K562 (cell line): Measurements from ENCODE around the gene COPA. TPM values are rescaled to one million over a fixed set of nuclear protein-coding genes. Genes with fewer than 3 reads are reported as not detected.

ENCODE experiments used
- BCOR ChIP-seq: fragments of 450-650 bp; IDR thresholded peaks from 2 replicates; pipeline ENCODE4 v1.6.1; 2016
- DDX20 ChIP-seq: fragments of 450-650 bp; IDR thresholded peaks from 2 replicates; pipeline ENCODE4 v1.6.1; 2016; ENCODE audit warnings: missing genetic modification characterization, low read depth, mild to moderate bottlenecking, missing compliant biosample characterization, moderate library complexity
- ELF1 ChIP-seq: fragments of 200-800 bp; sonication (Bioruptor generic); IDR thresholded peaks from 2 replicates; pipeline ENCODE4 v1.6.1; 2016; ENCODE audit warnings: missing genetic modification characterization, missing compliant biosample characterization
- ETV1 ChIP-seq: fragments of 450-650 bp; conservative IDR thresholded peaks from 2 replicates; pipeline ENCODE4 v1.6.1; 2016; ENCODE audit warnings: missing genetic modification characterization, control low read depth, low read depth, missing compliant biosample characterization
- FOSL1 ChIP-seq: fragments of 200-800 bp; sonication (Bioruptor generic); conservative IDR thresholded peaks from 2 replicates; pipeline ENCODE4 v1.6.1; 2016; ENCODE audit warnings: missing genetic modification characterization, missing compliant biosample characterization
- FUS ChIP-seq: fragments of 200-400 bp; formaldehyde crosslinking; optimal IDR thresholded peaks from 2 replicates; pipeline ENCODE3; 2017; ENCODE audit warnings: low read depth, low read length
- JUN ChIP-seq, 2 experiments: sonication (generic) in 1 of 2; formaldehyde crosslinking in 1 of 2; IDR thresholded peaks; 2 replicates each; pipeline versions ENCODE4 v1.6.1 to v1.8.0; 2012 to 2022; ENCODE audit warnings: borderline replicate concordance in 2 of 2, mild to moderate bottlenecking in 2 of 2, improper control_type of control experiment in 1 of 2, low read depth in 1 of 2, low read length in 1 of 2, missing genetic modification reagents in 1 of 2
- JUND ChIP-seq, 2 experiments: IDR thresholded peaks; 2 replicates in 1 of 2; 3 replicates in 1 of 2; pipeline ENCODE4 v1.6.1; 2011; ENCODE audit warnings: borderline replicate concordance in 2 of 2, low read depth in 2 of 2, low read length in 2 of 2, improper control_type of control experiment in 1 of 2, missing biosample characterization in 1 of 2, missing genetic modification characterization in 1 of 2, missing genetic modification reagents in 1 of 2
- NCOA1 ChIP-seq: fragments of 450-650 bp; IDR thresholded peaks from 2 replicates; pipeline ENCODE4 v1.6.1; 2016; ENCODE audit warnings: low read depth
- NFE2L1 ChIP-seq: fragments of 450-650 bp; IDR thresholded peaks from 2 replicates; pipeline ENCODE4 v1.6.1; 2016; ENCODE audit warnings: missing genetic modification characterization, low read depth, mild to moderate bottlenecking, missing compliant biosample characterization, moderate library complexity, borderline replicate concordance
- PPARD ChIP-seq: fragments of 250-450 bp; sonication (Bioruptor Pico); IDR thresholded peaks from 2 replicates; pipeline ENCODE4 v1.8.0; 2022; ENCODE audit warnings: inconsistent platforms, mild to moderate bottlenecking, moderate library complexity
- PRPF4 ChIP-seq: fragments of 200-400 bp; formaldehyde crosslinking; IDR thresholded peaks from one replicate; pipeline ENCODE4 v1.6.1; 2017; ENCODE audit warnings: low read length, low read depth, mild to moderate bottlenecking; ENCODE audit not compliant: insufficient read depth, poor library complexity, severe bottlenecking
- RNF2 ChIP-seq: sonication (generic); IDR thresholded peaks from 2 replicates; pipeline ENCODE4 v1.6.1; 2016
- SMARCA4 ChIP-seq: fragments of 450-650 bp; IDR thresholded peaks from 2 replicates; pipeline ENCODE4 v1.6.1; 2016
- SOX6 ChIP-seq: fragments of 450-650 bp; IDR thresholded peaks from 2 replicates; pipeline ENCODE4 v1.6.1; 2014; ENCODE audit warnings: mild to moderate bottlenecking
- STAG1 ChIP-seq: sonication (generic); formaldehyde crosslinking; IDR thresholded peaks from 2 replicates; pipeline ENCODE4 v1.5.0; 2020; ENCODE audit warnings: missing genetic modification reagents, borderline replicate concordance
- ZFP36 ChIP-seq: fragments of 150-350 bp; IDR thresholded peaks from 2 replicates; pipeline ENCODE4 v1.6.1; 2018; ENCODE audit warnings: low read length, low read depth; ENCODE audit not compliant: partially characterized antibody
- ZNF146 ChIP-seq: IDR thresholded peaks from one replicate; pipeline ENCODE4 v1.6.1; 2018; ENCODE audit warnings: missing compliant biosample characterization; ENCODE audit not compliant: unreplicated experiment
- polyA plus RNA-seq, 8 experiments: library from polyadenylated mRNA; depleted of rRNA in 4 of 8; stranded (reverse) in 5 of 8; unstranded in 3 of 8; fragments of >200 nt; fragmentation: Nextera tagmentation in 2 of 8; fragmentation: Illumina TruSeq in 1 of 8; extraction: Ambion mirVana in 2 of 8; extraction: Trizol in 1 of 8; gene quantifications; 2 replicates each; pipeline versions ENCODE4 v1.2.1 to v1.2.3, GENCODE V29; 2011 to 2014; ENCODE audit warnings: inconsistent platforms in 1 of 8, missing spikeins in 1 of 8
- total RNA-seq, 7 experiments: library from RNA; depleted of rRNA in 6 of 7; stranded (reverse); fragments of >200 nt in 6 of 7; fragmentation: Illumina TruSeq in 2 of 7; extraction: Trizol in 2 of 7; gene quantifications; 2 replicates each; pipeline versions ENCODE4 v1.2.1 to v1.2.3, GENCODE V29; 2011 to 2021; ENCODE audit warnings: low replicate concordance in 1 of 7
- TF ChIP-seq, protein P1 (sequence below), 2 experiments: fragments of 200-800 bp in 1 of 2; sonication (Bioruptor generic) in 1 of 2; sonication (generic) in 1 of 2; formaldehyde crosslinking in 1 of 2; IDR thresholded peaks in 1 of 2; conservative IDR thresholded peaks in 1 of 2; 2 replicates each; pipeline versions ENCODE4 v1.5.0 to v1.6.1; 2016 to 2020; ENCODE audit warnings: missing compliant biosample characterization in 1 of 2, missing genetic modification characterization in 1 of 2, missing genetic modification reagents in 1 of 2
- TF ChIP-seq, protein P2 (sequence below): fragments of 250-450 bp; sonication (Bioruptor Pico); IDR thresholded peaks from 2 replicates; pipeline ENCODE4 v1.5.0; 2020; ENCODE audit warnings: mild to moderate bottlenecking, borderline replicate concordance
- TF ChIP-seq, protein P3 (sequence below), 2 experiments: fragments of 150-350 bp in 1 of 2; IDR thresholded peaks; 2 replicates each; pipeline ENCODE4 v1.6.1; 2012 to 2016; ENCODE audit warnings: low read depth in 2 of 2, low read length in 2 of 2, mild to moderate bottlenecking in 1 of 2, moderate library complexity in 1 of 2

COPA gene
- total and polyA plus RNA-seq, 9 of the 15 experiments (the other 6 are each of a cell fraction or from before 2014, with no cell fraction given), result 49.8 to 222 (median 110) TPM

DNA sequence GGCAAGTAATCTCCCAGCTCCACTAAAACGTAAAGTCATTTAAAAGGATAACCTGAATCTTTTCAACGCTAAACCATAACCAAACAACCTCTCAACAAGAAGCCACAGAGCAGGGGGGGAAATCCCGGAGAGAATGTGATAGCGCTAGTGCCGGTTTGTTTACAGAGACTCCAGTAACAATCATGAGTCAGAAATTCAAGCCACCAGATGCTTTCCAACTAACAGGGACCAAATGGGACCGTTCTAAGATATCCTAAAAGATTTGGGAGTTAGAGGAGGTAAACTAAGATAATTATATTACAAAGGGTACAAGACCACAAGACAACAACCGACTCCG lies 81.5 kb downstream of the COPA start (continued):
- TF ChIP-seq, protein P1, sequence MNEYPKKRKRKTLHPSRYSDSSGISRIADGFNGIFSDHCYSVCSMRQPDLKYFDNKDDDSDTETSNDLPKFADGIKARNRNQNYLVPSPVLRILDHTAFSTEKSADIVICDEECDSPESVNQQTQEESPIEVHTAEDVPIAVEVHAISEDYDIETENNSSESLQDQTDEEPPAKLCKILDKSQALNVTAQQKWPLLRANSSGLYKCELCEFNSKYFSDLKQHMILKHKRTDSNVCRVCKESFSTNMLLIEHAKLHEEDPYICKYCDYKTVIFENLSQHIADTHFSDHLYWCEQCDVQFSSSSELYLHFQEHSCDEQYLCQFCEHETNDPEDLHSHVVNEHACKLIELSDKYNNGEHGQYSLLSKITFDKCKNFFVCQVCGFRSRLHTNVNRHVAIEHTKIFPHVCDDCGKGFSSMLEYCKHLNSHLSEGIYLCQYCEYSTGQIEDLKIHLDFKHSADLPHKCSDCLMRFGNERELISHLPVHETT (CRISPR knock-in tag; conservative IDR thresholded peaks at IDR 0.05 in 1 of 2, IDR thresholded peaks at IDR 0.05 in 1 of 2), result no peak; a peak in 1 of 4 replicates
- TF ChIP-seq, protein P2, sequence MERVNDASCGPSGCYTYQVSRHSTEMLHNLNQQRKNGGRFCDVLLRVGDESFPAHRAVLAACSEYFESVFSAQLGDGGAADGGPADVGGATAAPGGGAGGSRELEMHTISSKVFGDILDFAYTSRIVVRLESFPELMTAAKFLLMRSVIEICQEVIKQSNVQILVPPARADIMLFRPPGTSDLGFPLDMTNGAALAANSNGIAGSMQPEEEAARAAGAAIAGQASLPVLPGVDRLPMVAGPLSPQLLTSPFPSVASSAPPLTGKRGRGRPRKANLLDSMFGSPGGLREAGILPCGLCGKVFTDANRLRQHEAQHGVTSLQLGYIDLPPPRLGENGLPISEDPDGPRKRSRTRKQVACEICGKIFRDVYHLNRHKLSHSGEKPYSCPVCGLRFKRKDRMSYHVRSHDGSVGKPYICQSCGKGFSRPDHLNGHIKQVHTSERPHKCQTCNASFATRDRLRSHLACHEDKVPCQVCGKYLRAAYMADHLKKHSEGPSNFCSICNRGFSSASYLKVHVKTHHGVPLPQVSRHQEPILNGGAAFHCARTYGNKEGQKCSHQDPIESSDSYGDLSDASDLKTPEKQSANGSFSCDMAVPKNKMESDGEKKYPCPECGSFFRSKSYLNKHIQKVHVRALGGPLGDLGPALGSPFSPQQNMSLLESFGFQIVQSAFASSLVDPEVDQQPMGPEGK (CRISPR knock-in tag), result no peak
- TF ChIP-seq FUS (no peak), JUND (IDR thresholded peaks at IDR 0.05; ENCODE audit: borderline replicate concordance, low read depth, low read length) (0 out of 2 replicates have a peak, but pooled peaks have one; percentile 41), JUND (tag; IDR thresholded peaks at IDR 0.05; ENCODE audit: borderline replicate concordance, low read depth, low read length) (no peak; the same call in 2 of the 3 replicates), BCOR (no peak), PPARD (CRISPR knock-in tag) (no peak), NCOA1 (no peak), SMARCA4 (peak; percentile 64; the same call in 1 of the 2 replicates), STAG1 (CRISPR knock-in tag) (no peak), ZFP36 (no peak), DDX20 (tag) (no peak), JUN (IDR thresholded peaks at IDR 0.05; ENCODE audit: borderline replicate concordance, low read depth, low read length) (0 out of 2 replicates have a peak, but pooled peaks have one; percentile 14), JUN (CRISPR knock-in tag; IDR thresholded peaks at IDR 0.05; ENCODE audit: borderline replicate concordance) (no peak), FOSL1 (tag) (peak; percentile 91), ZNF146 (CRISPR knock-in tag) (no peak), ETV1 (tag) (0 out of 2 replicates have a peak, but pooled peaks have one; percentile 14), ELF1 (0 out of 2 replicates have a peak, but pooled peaks have one; percentile 18), PRPF4 (no peak), SOX6 (no peak), NFE2L1 (tag) (no peak), RNF2 (no peak)
- TF ChIP-seq, protein P3, sequence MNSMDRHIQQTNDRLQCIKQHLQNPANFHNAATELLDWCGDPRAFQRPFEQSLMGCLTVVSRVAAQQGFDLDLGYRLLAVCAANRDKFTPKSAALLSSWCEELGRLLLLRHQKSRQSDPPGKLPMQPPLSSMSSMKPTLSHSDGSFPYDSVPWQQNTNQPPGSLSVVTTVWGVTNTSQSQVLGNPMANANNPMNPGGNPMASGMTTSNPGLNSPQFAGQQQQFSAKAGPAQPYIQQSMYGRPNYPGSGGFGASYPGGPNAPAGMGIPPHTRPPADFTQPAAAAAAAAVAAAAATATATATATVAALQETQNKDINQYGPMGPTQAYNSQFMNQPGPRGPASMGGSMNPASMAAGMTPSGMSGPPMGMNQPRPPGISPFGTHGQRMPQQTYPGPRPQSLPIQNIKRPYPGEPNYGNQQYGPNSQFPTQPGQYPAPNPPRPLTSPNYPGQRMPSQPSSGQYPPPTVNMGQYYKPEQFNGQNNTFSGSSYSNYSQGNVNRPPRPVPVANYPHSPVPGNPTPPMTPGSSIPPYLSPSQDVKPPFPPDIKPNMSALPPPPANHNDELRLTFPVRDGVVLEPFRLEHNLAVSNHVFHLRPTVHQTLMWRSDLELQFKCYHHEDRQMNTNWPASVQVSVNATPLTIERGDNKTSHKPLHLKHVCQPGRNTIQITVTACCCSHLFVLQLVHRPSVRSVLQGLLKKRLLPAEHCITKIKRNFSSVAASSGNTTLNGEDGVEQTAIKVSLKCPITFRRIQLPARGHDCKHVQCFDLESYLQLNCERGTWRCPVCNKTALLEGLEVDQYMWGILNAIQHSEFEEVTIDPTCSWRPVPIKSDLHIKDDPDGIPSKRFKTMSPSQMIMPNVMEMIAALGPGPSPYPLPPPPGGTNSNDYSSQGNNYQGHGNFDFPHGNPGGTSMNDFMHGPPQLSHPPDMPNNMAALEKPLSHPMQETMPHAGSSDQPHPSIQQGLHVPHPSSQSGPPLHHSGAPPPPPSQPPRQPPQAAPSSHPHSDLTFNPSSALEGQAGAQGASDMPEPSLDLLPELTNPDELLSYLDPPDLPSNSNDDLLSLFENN (IDR thresholded peaks at IDR 0.05; ENCODE audit: low read depth in 2 of 2, low read length in 2 of 2), result no peak
